HFF-Myc (cell line): Measurements from ENCODE around the gene XKR8.
"Not testable (repeated sequence)": the region's sequence is repeated elsewhere in the genome, so short reads cannot be mapped to it uniquely, and the experiment has no call there.

Experiments used
- DNase-seq: peaks from one replicate; pipeline ENCODE4 v3.0.0-alpha.2; 2011; ENCODE audit warnings: low read depth; ENCODE audit errors: extremely low read depth
- H3K4me3 ChIP-seq: replicated peaks from 2 replicates; pipeline ENCODE4 v1.5.1; 2011; ENCODE audit warnings: low read depth, mild to moderate bottlenecking, control low read depth, low read length
- TF ChIP-seq, protein P1 (sequence below): IDR thresholded peaks from 2 replicates; pipeline ENCODE4 v1.5.1; 2012; ENCODE audit warnings: mild to moderate bottlenecking, low read depth, low read length, control low read depth; ENCODE audit errors: missing control alignments

XKR8 gene

GRCh38 chr1:27999055-27999454, 39.3 kb downstream of the XKR8 start:
- no peak overlapping the region for H3K4me3 ChIP-seq
- TF ChIP-seq, protein P1, sequence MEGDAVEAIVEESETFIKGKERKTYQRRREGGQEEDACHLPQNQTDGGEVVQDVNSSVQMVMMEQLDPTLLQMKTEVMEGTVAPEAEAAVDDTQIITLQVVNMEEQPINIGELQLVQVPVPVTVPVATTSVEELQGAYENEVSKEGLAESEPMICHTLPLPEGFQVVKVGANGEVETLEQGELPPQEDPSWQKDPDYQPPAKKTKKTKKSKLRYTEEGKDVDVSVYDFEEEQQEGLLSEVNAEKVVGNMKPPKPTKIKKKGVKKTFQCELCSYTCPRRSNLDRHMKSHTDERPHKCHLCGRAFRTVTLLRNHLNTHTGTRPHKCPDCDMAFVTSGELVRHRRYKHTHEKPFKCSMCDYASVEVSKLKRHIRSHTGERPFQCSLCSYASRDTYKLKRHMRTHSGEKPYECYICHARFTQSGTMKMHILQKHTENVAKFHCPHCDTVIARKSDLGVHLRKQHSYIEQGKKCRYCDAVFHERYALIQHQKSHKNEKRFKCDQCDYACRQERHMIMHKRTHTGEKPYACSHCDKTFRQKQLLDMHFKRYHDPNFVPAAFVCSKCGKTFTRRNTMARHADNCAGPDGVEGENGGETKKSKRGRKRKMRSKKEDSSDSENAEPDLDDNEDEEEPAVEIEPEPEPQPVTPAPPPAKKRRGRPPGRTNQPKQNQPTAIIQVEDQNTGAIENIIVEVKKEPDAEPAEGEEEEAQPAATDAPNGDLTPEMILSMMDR = no peak
- no peak for DNase-seq

DNA sequence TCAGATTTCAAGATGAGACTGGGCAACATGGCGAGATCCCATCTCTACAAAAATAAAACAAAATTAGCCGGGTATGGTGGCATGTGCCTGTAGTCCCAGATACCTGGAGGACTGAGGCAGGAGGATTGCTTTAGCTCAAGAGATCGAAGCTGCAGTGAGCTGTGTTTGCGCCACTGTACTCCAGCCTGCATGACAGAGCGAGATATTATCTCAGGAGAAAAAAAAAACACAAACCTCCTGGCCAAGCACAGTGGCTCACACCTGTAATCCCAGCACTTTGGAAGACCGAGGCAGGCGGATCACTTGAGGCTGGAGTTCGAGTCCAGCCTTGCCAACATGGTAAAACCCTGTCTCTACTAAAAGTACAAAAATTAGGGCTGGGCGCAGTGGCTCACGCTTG, 42.8 kb downstream of the XKR8 start:
- no peak for DNase-seq
- TF ChIP-seq, protein P1 = no peak
- no peak overlapping the region for H3K4me3 ChIP-seq

DNA sequence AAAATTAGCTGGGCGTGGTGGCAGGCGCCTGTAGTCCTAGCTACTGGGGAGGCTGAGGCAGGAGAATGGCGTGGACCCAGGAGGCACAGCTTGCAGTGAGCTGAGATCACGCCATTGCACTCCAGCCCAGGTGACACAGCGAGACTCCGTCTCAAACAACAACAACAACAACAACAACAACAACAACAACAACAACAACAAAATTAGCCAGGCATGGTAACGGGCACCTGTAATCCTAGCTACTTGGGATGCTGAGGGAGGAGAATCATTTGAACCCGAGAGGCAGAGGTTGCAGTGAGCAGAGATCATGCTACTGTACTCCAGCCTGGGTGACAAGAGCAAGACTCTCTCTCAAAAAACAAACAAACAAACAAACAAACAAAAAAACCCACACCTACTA, 43.3 kb downstream of the XKR8 start:
- H3K4me3 ChIP-seq, DNase-seq: not testable (repeated sequence)

DNA sequence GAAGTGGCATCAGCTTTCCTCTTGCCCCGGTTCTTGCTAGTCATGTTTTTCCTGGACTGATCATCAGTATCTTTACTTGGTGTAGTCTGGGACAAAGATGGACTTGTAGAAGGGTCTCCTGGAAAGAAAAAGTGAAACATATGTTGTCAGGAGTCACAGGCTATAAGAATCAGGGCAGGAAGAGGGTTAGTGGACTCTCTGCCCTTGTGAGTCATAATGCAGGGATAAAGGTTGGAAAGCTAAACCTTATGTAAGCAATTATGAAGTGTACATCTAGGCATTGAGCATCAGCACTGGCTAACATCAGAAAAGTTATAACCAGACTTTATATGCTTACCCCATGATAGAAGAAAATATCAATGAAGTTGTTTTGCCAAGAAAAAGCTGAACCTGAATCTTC, 51.2 kb downstream of the XKR8 start:
- TF ChIP-seq, protein P1 = no peak
- DNase-seq = peak; percentile 15
- no peak overlapping the region for H3K4me3 ChIP-seq
